Sigmoid colon (tissue), 3 donors: ENCODE data around the gene TOX2.

Experiments
- POLR2A ChIP-seq, 2 donors: fragments of 450-650 bp; IDR thresholded peaks; one replicate each; pipeline ENCODE4 v1.6.1; 2016; ENCODE audit warnings: antibody characterized with exemption in 2 of 2, mild to moderate bottlenecking in 2 of 2, moderate library complexity in 2 of 2
- TF ChIP-seq, protein P1 (sequence below), 4 experiments: fragments of 450-650 bp in 3 of 4; fragments of 200-600 bp in 1 of 4; IDR thresholded peaks; one replicate each; pipeline ENCODE4 v1.5.1; 2016 to 2019; ENCODE audit warnings: antibody characterized with exemption in 4 of 4, mild to moderate bottlenecking in 3 of 4, moderate library complexity in 2 of 4

- TF ChIP-seq, protein P1, sequence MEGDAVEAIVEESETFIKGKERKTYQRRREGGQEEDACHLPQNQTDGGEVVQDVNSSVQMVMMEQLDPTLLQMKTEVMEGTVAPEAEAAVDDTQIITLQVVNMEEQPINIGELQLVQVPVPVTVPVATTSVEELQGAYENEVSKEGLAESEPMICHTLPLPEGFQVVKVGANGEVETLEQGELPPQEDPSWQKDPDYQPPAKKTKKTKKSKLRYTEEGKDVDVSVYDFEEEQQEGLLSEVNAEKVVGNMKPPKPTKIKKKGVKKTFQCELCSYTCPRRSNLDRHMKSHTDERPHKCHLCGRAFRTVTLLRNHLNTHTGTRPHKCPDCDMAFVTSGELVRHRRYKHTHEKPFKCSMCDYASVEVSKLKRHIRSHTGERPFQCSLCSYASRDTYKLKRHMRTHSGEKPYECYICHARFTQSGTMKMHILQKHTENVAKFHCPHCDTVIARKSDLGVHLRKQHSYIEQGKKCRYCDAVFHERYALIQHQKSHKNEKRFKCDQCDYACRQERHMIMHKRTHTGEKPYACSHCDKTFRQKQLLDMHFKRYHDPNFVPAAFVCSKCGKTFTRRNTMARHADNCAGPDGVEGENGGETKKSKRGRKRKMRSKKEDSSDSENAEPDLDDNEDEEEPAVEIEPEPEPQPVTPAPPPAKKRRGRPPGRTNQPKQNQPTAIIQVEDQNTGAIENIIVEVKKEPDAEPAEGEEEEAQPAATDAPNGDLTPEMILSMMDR (IDR thresholded peaks at IDR 0.05): no peak
- no peak for TF ChIP-seq POLR2A (IDR thresholded peaks at IDR 0.05)
Observed at GRCh38 chr20:44111712-44112335, 197.2 kb downstream of the TOX2 start.
